CD4-positive, alpha-beta T cell (primary cell): ENCODE measurements around the gene BCL2L1. TPM values are rescaled to one million over a fixed set of nuclear protein-coding genes. Genes with fewer than 3 reads are reported as not detected.

Source experiments
- ATAC-seq: fragments of 200-7000 bp; cut with Tn5 transposase; one replicate; pipeline ENCODE4 v1.10.0; 2022; ENCODE audit warnings: mild to moderate bottlenecking; ENCODE audit not compliant: poor library complexity
- CTCF ChIA-PET: fragments of 350-600 bp; sonication (Branson Sonifier 250); formaldehyde crosslinking; loops from one replicate; lab custom pipeline; 2021; ENCODE audit warnings: antibody characterized with exemption, inconsistent platforms; lab: Charles Lee
- POLR2A ChIA-PET: fragments of 350-600 bp; sonication (Branson Sonifier 250); formaldehyde crosslinking; loops from one replicate; lab custom pipeline; 2021; ENCODE audit warnings: antibody characterized with exemption, inconsistent platforms; lab: Charles Lee
- DNase-seq, 14 experiments: peaks; one replicate each; pipeline ENCODE4 v3.0.0-alpha.2; 2013 to 2020; ENCODE audit warnings: mixed read lengths in 2 of 14
- H3K27ac ChIP-seq, 2 donors: one replicate each; pipeline versions ENCODE4 v1.5.1 to v1.7.0; 2013; ENCODE audit warnings: low read length in 2 of 2, low read depth in 1 of 2, mild to moderate bottlenecking in 1 of 2
- H3K27me3 ChIP-seq, 2 experiments: 1 replicate in 1 of 2; 2 replicates in 1 of 2; pipeline versions ENCODE4 v1.6.1 to v1.7.0; 2013; ENCODE audit warnings: low read length in 2 of 2, control low read depth in 1 of 2, mild to moderate bottlenecking in 1 of 2, moderate library complexity in 1 of 2; ENCODE audit not compliant: insufficient read depth in 2 of 2, control insufficient read depth in 1 of 2
- H3K36me3 ChIP-seq: one replicate; pipeline ENCODE4 v1.6.1; 2013; ENCODE audit warnings: low read length, control low read depth; ENCODE audit not compliant: insufficient read depth
- H3K4me1 ChIP-seq: one replicate; pipeline ENCODE4 v1.6.1; 2013; ENCODE audit warnings: low read length, control low read depth; ENCODE audit not compliant: insufficient read depth
- H3K4me3 ChIP-seq: one replicate; pipeline ENCODE4 v1.5.1; 2013; ENCODE audit warnings: mild to moderate bottlenecking, low read length, moderate library complexity
- H3K9me3 ChIP-seq, 2 experiments: 1 replicate in 1 of 2; 2 replicates in 1 of 2; pipeline versions ENCODE4 v1.6.1 to v1.7.0; 2013; ENCODE audit warnings: low read length in 2 of 2, mild to moderate bottlenecking in 2 of 2, control low read depth in 1 of 2, moderate library complexity in 1 of 2; ENCODE audit not compliant: control insufficient read depth in 1 of 2, insufficient read depth in 1 of 2
- H3K27ac Mint-ChIP-seq: one replicate; pipeline ENCODE4 v1.8.0; 2020; ENCODE audit warnings: mixed read lengths
- H3K27me3 Mint-ChIP-seq: one replicate; pipeline ENCODE4 v1.8.0; 2021; ENCODE audit warnings: mixed read lengths
- H3K36me3 Mint-ChIP-seq: one replicate; pipeline ENCODE4 v1.8.0; 2021; ENCODE audit warnings: low read depth, mixed read lengths
- H3K4me1 Mint-ChIP-seq: one replicate; pipeline ENCODE4 v1.8.0; 2021; ENCODE audit warnings: low read depth, mixed read lengths
- H3K4me3 Mint-ChIP-seq: one replicate; pipeline ENCODE4 v1.8.0; 2020; ENCODE audit warnings: mild to moderate bottlenecking, mixed read lengths
- H3K9me3 Mint-ChIP-seq: one replicate; pipeline ENCODE4 v1.8.0; 2020; ENCODE audit warnings: mixed read lengths
- intact Hi-C, 2 experiments: fragments of 100-400 bp; cut with DNase I in 1 of 2; cut with micrococcal nuclease in 1 of 2; formaldehyde crosslinking; loops; one replicate each; pipeline versions ENCODE4 v1.15.1 to v1.9.0; 2023 to 2025; cut with DNase I, micrococcal nuclease
- total RNA-seq, 174 experiments: library from RNA in 2 of 174; stranded (reverse) in 2 of 174; gene quantifications; one replicate each; pipeline ENCODE4 v1.2.3 and lab custom pipeline; 2021 to 2026
- TF ChIP-seq, protein P1 (sequence below): fragments of 200-600 bp; IDR thresholded peaks from one replicate; pipeline ENCODE4 v1.8.0; 2022; ENCODE audit warnings: antibody characterized with exemption, mild to moderate bottlenecking

Gene BCL2L1
- total RNA-seq, 2 experiments from 2014 or later, result 11.8 to 11.9 TPM

DNA sequence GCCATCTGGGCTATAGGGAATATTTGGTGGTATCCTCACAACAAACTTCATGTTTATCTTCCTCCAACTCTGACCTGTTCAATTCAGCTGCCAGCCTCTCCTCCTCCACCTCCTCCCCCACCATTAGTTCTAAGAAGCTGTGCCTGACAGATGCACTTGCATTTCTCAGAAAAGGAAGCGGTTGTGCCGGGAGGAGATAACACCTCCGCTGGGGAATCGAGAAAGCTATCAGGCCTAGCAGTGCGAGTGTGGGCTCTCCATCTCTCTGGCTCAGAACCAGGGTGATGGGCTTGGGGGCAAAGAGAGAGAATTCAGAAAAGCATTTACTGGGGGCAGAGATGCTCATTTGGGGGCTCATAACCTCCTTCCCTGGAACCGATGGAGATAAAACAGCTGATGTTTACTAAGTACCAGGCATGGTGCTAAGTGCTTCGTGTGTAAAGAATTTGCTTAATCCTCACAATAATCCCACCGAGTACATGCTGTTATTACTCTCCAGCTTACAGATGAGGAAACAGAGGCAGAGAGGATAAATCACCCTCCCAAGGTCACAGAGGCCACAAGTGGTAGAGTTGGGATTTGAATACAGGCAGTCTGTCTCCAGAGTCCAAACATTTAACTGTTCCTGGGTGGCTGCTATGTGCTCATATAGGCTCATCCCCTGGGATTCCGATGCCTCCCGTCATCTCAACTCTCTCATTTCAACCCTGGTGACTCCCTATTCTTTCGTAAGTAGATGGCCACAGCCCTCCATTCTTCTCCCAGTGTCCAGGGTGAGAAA lies 46.6 kb downstream of the BCL2L1 start:
- Histone ChIP-seq H3K36me3 (peaks cover 11% of the 10 kb centered on the region), H3K27ac (peak overlapping the region; percentile 76 to 90), H3K9me3 (no peaks in the 10 kb centered on the region), H3K4me3 (peak overlapping the region; percentile 62), H3K4me1 (peaks cover 91% of the 10 kb centered on the region), H3K27me3 (no peaks in the 10 kb centered on the region)
- Mint-ChIP-seq H3K36me3 (peaks cover 26% of the 10 kb centered on the region), H3K27ac (peak overlapping the region; percentile 96), H3K4me3 (peak overlapping the region; percentile 96), H3K9me3 (no peaks in the 10 kb centered on the region), H3K27me3 (no peaks in the 10 kb centered on the region), H3K4me1 (peaks cover 76% of the 10 kb centered on the region)
- POLR2A ChIA-PET, result interaction anchor here (1.1 to 4.9 kb wide), 5 partner anchors 8 to 71 kb away, joined by 3 to 91 read pairs (median 16); partner anchors contain the start of genes BCL2L1 and ID1
- DNase-seq (peak; percentile 10 to 87 (median 48)), ATAC-seq (peak; percentile 53)
- intact Hi-C loops, result loop anchor here (5.0 kb wide), 1 partner anchor 46 kb away; the partner anchor contains the start of gene BCL2L1 (in 2 of the 2)
- CTCF ChIA-PET, result interaction anchor here (1.2 to 4.6 kb wide), 4 partner anchors 14 to 63 kb away, joined by 4 to 19 read pairs (median 12); no protein-coding TSS in a partner anchor
- TF ChIP-seq, protein P1, sequence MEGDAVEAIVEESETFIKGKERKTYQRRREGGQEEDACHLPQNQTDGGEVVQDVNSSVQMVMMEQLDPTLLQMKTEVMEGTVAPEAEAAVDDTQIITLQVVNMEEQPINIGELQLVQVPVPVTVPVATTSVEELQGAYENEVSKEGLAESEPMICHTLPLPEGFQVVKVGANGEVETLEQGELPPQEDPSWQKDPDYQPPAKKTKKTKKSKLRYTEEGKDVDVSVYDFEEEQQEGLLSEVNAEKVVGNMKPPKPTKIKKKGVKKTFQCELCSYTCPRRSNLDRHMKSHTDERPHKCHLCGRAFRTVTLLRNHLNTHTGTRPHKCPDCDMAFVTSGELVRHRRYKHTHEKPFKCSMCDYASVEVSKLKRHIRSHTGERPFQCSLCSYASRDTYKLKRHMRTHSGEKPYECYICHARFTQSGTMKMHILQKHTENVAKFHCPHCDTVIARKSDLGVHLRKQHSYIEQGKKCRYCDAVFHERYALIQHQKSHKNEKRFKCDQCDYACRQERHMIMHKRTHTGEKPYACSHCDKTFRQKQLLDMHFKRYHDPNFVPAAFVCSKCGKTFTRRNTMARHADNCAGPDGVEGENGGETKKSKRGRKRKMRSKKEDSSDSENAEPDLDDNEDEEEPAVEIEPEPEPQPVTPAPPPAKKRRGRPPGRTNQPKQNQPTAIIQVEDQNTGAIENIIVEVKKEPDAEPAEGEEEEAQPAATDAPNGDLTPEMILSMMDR, result no peak

DNA sequence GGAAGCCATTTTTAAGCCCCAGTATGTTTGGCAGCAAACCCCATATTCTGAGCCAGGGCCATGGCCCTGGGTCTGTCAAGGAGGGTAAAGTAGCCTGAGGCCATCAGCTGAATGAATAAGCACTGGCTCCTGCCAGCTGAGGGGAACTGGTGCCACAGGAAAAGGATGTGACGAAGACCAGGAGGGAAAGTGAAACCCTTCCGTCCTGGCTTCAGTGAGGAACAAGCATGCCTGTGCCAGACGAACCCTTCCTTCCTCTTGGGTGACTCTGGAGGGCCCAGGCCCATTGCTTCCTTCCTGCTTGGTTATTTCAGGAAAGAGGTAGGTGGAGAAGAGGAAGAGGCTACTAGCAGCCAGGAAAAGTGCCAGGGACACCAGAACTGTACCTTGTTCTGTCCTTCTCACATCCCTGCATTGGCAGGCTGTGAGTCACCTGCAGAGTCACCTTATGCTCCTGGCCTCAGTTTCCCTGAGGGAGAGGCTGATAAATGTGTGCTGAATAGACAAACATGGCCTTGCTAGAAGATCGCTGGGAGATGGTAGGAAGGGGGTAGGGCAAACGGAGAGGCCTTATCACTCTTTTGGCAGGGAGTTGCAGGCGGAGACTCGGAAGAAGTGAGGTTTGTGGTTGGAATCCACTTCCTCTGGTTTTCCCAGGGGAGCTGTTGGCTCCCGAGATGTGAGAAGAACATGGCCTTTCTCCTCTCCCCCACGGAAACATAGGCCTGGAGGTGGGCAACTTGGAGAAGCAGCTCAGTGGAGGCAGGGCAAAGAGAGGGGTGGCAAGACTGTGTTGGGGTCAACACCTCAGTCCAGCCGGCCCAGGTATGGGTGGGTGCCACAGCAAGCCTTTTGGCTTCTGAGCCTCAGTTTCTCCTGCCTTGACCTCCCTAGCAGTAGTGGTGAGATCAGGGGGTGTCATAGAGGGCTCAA lies 47.5 kb downstream of the BCL2L1 start:
- H3K9me3 ChIP-seq, result no peaks in the 10 kb centered on the region
- H3K27ac ChIP-seq, result peak overlapping the region; percentile 76 to 90
- ChIA-PET CTCF (interaction anchor here (0.7 to 4.6 kb wide), 6 partner anchors 13 to 63 kb away, joined by 3 to 21 read pairs (median 12); partner anchors contain the start of gene BCL2L1), POLR2A (interaction anchor here (1.1 to 4.9 kb wide), 6 partner anchors 9 to 70 kb away, joined by 3 to 91 read pairs (median 10); partner anchors contain the start of genes BCL2L1 and ID1)
- ATAC-seq, result peak; percentile 86
- peak; percentile 33 to 89 (median 50) for DNase-seq
- peaks cover 83% of the 10 kb centered on the region for H3K4me1 ChIP-seq
- Mint-ChIP-seq H3K36me3 (peaks cover 19% of the 10 kb centered on the region), H3K27ac (peak overlapping the region; percentile 96), H3K27me3 (no peaks in the 10 kb centered on the region), H3K4me3 (peak overlapping the region; percentile 96), H3K4me1 (peaks cover 67% of the 10 kb centered on the region), H3K9me3 (no peaks in the 10 kb centered on the region)
- intact Hi-C loops, result loop anchor here (5.0 kb wide), 1 partner anchor 47 kb away; the partner anchor contains the start of gene BCL2L1 (in 2 of the 2)
- no peaks in the 10 kb centered on the region for H3K27me3 ChIP-seq
- H3K4me3 ChIP-seq, result peak overlapping the region; percentile 62
- H3K36me3 ChIP-seq, result peaks cover 5% of the 10 kb centered on the region
- TF ChIP-seq, protein P1, result no peak
